Upper lobe of left lung (tissue), 6 donors: ENCODE measurements around the gene AUP1. TPM values are rescaled to one million over a fixed set of nuclear protein-coding genes. Genes with fewer than 3 reads are reported as not detected.

Experiments used
- ATAC-seq, 2 donors: fragments of 200-7000 bp; cut with Tn5 transposase; one replicate each; pipeline ENCODE4 v1.9.1; 2022; ENCODE audit warnings: mild to moderate bottlenecking in 2 of 2, moderate library complexity in 2 of 2; ENCODE audit not compliant: low FRiP score in 2 of 2
- DNase-seq, 2 donors: peaks; one replicate each; pipeline ENCODE4 v3.0.0-alpha.2; 2019 to 2020
- H3K27ac ChIP-seq, 4 donors: fragments of 200-600 bp; sonication (generic); one replicate each; pipeline ENCODE4 v1.5.1; 2016 to 2019
- H3K27me3 ChIP-seq, 4 donors: fragments of 200-600 bp; sonication (generic); one replicate each; pipeline ENCODE4 v1.5.1; 2017 to 2019
- H3K36me3 ChIP-seq, 4 donors: fragments of 200-600 bp; sonication (generic); one replicate each; pipeline ENCODE4 v1.5.1; 2016 to 2019
- H3K4me1 ChIP-seq, 4 donors: fragments of 200-600 bp; sonication (generic); one replicate each; pipeline ENCODE4 v1.5.1; 2018 to 2019
- H3K4me3 ChIP-seq, 4 donors: fragments of 200-600 bp; sonication (generic); one replicate each; pipeline ENCODE4 v1.5.1; 2017 to 2019; ENCODE audit warnings: mild to moderate bottlenecking in 2 of 4, moderate library complexity in 1 of 4
- H3K9me3 ChIP-seq, 4 donors: fragments of 200-600 bp; sonication (generic); one replicate each; pipeline ENCODE4 v1.5.1; 2018 to 2019
- EP300 ChIP-seq, 4 donors: sonication (generic); formaldehyde crosslinking; IDR thresholded peaks; one replicate each; pipeline ENCODE4 v1.5.1; 2017; ENCODE audit warnings: antibody characterized with exemption in 4 of 4, control low read depth in 2 of 4
- POLR2A ChIP-seq, 4 donors: fragments of 450-650 bp; IDR thresholded peaks; one replicate each; pipeline ENCODE4 v1.5.1; 2016 to 2017; ENCODE audit warnings: antibody characterized with exemption in 4 of 4, mild to moderate bottlenecking in 2 of 4
- POLR2AphosphoS5 ChIP-seq, 2 donors: sonication (generic); formaldehyde crosslinking; IDR thresholded peaks; one replicate each; pipeline ENCODE4 v1.5.1; 2017; ENCODE audit warnings: antibody characterized with exemption in 2 of 2
- WGBS, 2 donors: methylation state at CpG; one replicate each; pipeline ENCODE4 v1.1.5; 2017 to 2018; 5-methylcytosine and 5-hydroxymethylcytosine counted together
- total RNA-seq, 6 donors: library from RNA; depleted of rRNA in 4 of 6; stranded (reverse); fragments of >200 nt in 4 of 6; gene quantifications; one replicate each; pipeline versions ENCODE4 v1.1.0 to v1.2.1, GENCODE V29; 2016 to 2021
- TF ChIP-seq, protein P1 (sequence below), 6 experiments: fragments of 450-650 bp in 4 of 6; fragments of 200-600 bp in 2 of 6; sonication (generic) in 2 of 6; IDR thresholded peaks; one replicate each; pipeline ENCODE4 v1.5.1; 2016 to 2019; ENCODE audit warnings: antibody characterized with exemption in 6 of 6
- donor health status: DM: no; HTN: no; CAD: no; lungs with moderate emphysema.
- donor health status: DM: no; HTN: yes; CAD: no; lungs with severe emphysema.

AUP1 gene
- total RNA-seq, 6 donors from 2014 or later, result 93.4 to 337 (median 125) TPM

DNA sequence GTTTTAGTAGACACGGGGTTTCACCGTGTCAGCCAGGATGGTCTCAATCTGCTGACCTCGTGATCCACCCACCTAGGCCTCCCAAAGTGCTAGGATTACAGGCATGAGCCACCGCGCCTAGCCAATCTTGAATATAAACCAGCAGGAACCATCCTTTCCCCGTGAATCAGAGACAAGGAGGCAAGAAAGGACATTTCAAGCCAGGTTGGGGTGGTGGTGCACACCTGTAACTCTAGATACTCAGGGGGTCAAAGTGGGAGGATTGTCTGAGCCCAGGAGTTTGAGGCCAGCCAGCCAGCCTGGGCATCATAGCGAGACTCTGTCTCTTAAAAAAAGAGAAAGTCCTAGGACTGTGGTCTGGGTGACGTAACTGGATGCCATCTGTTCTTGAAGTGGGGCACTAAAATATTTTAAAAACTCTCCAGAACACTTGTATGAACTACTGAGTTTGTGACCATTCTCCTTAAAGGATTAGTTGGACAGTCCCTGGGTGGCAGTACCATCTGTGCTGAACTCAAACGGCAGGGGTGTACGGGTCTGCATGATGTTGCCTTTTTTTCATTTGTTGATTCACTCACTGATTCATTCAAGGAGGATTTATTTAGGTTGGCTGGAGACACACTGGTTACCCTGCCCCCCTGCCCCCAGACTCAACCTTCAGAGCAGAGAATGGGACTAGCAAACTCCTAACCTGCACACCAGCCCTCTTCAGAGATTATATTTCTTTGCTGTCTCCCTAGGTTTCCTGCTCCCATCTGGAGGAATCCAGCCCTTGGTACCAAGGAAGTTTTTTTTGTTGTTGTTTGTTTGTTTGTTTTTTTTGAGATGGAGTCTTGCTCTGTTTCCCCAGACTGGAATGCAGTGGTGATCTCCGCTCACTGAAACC, 18.2 kb downstream of the AUP1 start:
- DNase-seq (no peak), ATAC-seq (no peak)
- TF ChIP-seq POLR2AphosphoS5 (IDR thresholded peaks at IDR 0.05), result no peak
- TF ChIP-seq EP300 (IDR thresholded peaks at IDR 0.05), result no peak
- TF ChIP-seq, protein P1, sequence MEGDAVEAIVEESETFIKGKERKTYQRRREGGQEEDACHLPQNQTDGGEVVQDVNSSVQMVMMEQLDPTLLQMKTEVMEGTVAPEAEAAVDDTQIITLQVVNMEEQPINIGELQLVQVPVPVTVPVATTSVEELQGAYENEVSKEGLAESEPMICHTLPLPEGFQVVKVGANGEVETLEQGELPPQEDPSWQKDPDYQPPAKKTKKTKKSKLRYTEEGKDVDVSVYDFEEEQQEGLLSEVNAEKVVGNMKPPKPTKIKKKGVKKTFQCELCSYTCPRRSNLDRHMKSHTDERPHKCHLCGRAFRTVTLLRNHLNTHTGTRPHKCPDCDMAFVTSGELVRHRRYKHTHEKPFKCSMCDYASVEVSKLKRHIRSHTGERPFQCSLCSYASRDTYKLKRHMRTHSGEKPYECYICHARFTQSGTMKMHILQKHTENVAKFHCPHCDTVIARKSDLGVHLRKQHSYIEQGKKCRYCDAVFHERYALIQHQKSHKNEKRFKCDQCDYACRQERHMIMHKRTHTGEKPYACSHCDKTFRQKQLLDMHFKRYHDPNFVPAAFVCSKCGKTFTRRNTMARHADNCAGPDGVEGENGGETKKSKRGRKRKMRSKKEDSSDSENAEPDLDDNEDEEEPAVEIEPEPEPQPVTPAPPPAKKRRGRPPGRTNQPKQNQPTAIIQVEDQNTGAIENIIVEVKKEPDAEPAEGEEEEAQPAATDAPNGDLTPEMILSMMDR (IDR thresholded peaks at IDR 0.05), result no peak
- no peak for TF ChIP-seq POLR2A (IDR thresholded peaks at IDR 0.05)
- no peak overlapping the region for H3K27ac ChIP-seq
- peaks cover 6 to 50% (median 40%) of the 10 kb centered on the region in 4 donors for H3K27me3 ChIP-seq
- H3K9me3 ChIP-seq, result no peaks in the 10 kb centered on the region
- H3K4me3 ChIP-seq, result no peak overlapping the region
- 28 to 42% methylated on average over 11 of the region's 11 CpGs for WGBS, 2 donors
- H3K36me3 ChIP-seq, result no peaks in the 10 kb centered on the region
- H3K4me1 ChIP-seq, result peaks cover 35 to 43% (median 39%) of the 10 kb centered on the region in 4 donors

DNA sequence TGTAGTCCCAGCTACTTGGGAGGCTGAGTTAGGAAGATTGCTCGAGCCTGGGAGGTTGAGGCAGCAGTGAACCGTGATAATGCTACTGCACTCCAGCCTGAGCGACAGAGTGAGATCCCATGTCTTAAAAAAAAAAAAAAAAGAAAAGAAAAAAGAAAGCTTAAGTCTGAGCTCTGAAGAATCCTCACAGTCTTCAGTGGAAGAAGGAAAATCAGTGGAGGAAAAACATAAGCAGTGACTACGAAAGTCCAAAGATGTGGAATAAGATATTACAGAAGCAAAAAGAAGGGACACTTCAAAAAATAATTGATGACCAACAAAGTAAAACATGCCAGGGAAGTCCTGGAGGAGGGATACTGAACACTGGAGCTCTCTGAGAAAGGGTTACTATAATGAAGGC, 19.2 kb downstream of the AUP1 start:
- Histone ChIP-seq H3K27me3 (peaks cover 6 to 40% (median 30%) of the 10 kb centered on the region in 4 donors), H3K27ac (no peak overlapping the region), H3K36me3 (peaks cover 0 to 10% (median under 1%) of the 10 kb centered on the region in 4 donors), H3K4me3 (no peak overlapping the region), H3K9me3 (no peaks in the 10 kb centered on the region), H3K4me1 (peaks cover 35 to 43% (median 39%) of the 10 kb centered on the region in 4 donors)
- TF ChIP-seq EP300 (IDR thresholded peaks at IDR 0.05) (no peak), POLR2A (IDR thresholded peaks at IDR 0.05) (no peak), POLR2AphosphoS5 (IDR thresholded peaks at IDR 0.05) (no peak)
- TF ChIP-seq, protein P1 (IDR thresholded peaks at IDR 0.05), result no peak
- no peak for ATAC-seq
- DNase-seq, result no peak
- WGBS, 2 donors, result 71 to 88% methylated on average over 4 of the region's 4 CpGs

DNA sequence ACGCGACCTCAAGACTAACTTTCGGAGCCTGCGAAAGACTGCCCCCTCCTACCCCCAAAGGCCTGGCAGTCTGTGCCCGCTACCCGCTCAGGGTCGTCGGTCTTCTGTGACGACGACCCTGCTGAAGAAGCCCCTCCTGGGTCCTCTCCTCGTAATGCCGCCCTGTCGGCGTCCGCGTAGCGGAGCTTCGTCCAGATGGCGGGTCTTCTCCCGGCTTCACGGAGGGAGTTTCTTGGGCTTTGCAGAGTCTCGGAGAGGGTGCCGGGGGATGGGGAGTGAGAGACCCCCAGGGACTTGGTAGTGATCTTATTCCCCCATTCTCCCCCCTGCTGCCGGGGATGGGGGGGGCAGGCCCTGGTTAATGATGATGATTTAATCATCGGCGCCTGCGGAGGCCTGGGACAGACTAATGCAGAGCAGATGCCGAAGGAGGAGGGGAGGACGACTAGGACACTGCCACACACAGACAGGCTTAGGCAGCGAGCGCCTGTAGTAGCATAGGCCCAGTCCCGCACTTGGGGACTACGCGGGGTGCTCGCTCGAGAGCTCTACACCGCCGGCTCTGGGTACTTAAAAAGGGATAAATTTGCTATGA, 21.5 kb downstream of the AUP1 start:
- H3K9me3 ChIP-seq, result no peaks in the 10 kb centered on the region
- peaks cover 33 to 49% (median 39%) of the 10 kb centered on the region in 4 donors for H3K4me1 ChIP-seq
- ATAC-seq (peak in 1 of 2 donors; percentile 27), DNase-seq (peak; percentile 40 to 82)
- peaks cover 0 to 17% (median 7%) of the 10 kb centered on the region in 4 donors for H3K27me3 ChIP-seq
- peak overlapping the region; percentile 96 to 100 (median 98) for H3K27ac ChIP-seq
- no peak for TF ChIP-seq POLR2A (IDR thresholded peaks at IDR 0.05)
- no peak for TF ChIP-seq POLR2AphosphoS5 (IDR thresholded peaks at IDR 0.05)
- no peak for TF ChIP-seq EP300 (IDR thresholded peaks at IDR 0.05)
- TF ChIP-seq, protein P1 (IDR thresholded peaks at IDR 0.05), result no peak
- peak overlapping the region; percentile 44 to 82 (median 56) for H3K4me3 ChIP-seq
- peaks cover 0 to 22% (median 6%) of the 10 kb centered on the region in 4 donors for H3K36me3 ChIP-seq
- 19 to 27% methylated on average over 15 to 36 of the region's 38 CpGs for WGBS, 2 donors

DNA sequence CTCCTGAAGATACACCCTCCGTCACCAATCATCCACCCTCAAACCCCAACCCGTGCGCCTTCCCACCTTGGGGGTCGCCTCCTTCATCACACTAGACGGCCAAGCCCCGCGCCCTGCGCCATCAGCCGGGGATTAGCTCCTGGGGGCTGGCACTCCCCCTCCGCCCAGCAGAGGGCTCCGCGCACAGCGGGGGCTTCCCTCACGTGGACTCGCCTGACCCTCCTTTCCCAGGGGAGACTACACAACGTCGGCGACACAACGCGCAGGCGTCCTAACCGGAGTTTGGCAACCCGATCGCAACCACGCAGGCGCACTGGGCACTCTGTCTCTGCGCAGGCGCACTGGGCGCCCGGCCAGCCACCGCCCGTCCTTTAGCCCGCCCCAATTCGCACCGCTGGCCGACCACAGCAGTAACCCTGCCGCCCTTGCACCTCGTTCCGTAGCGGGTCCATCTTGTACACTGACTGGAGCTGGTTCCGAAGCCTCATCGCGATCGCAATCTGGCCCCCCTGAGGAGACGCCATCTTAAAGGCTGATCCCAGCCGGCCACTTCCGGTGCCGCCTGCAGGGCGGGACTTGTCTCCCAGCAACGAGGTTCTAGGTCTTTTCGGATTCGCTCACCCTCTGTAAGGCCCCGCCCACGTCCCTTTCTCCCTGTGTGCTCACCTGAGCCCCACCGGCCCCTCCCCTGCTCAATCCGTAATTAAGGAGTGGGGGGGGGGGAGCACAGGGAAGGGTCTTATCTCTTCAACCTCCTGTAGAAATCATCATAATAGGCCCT, 22.2 kb downstream of the AUP1 start, which contains the start of gene PCGF1:
Gene PCGF1, minus strand, starts transcription at position 551 of the 781 bp plus-strand sequence. Its CDS starts 27 bp downstream, at position 524.
- 1 to 4% methylated on average over 21 to 43 of the region's 56 CpGs for WGBS, 2 donors
- peak; percentile 95 to 96 for ATAC-seq
- peaks cover 0 to 13% (median 1%) of the 10 kb centered on the region in 4 donors for H3K27me3 ChIP-seq
- TF ChIP-seq, protein P1 (IDR thresholded peaks at IDR 0.05), result peak in 5 of 6 experiments; percentile 33 to 67 (median 42)
- TF ChIP-seq POLR2AphosphoS5 (IDR thresholded peaks at IDR 0.05), result peak; percentile 79 to 96
- no peak for TF ChIP-seq EP300 (IDR thresholded peaks at IDR 0.05)
- TF ChIP-seq POLR2A (IDR thresholded peaks at IDR 0.05), result peak in 2 of 4 donors; percentile 63 to 79
- H3K9me3 ChIP-seq, result no peaks in the 10 kb centered on the region
- peaks cover 0 to 22% (median 6%) of the 10 kb centered on the region in 4 donors for H3K36me3 ChIP-seq
- DNase-seq, result peak; percentile 99 to 100
- peak within 1 kb of the TSS; percentile 96 to 100 (median 98) for H3K27ac ChIP-seq
- peak within 1 kb of the TSS; percentile 44 to 82 (median 56) for H3K4me3 ChIP-seq
- peaks cover 33 to 56% (median 41%) of the 10 kb centered on the region in 4 donors for H3K4me1 ChIP-seq
